H9 (cell line): ENCODE data around the gene SIRT7. TPM values are rescaled to one million over a fixed set of nuclear protein-coding genes. Genes with fewer than 3 reads are reported as not detected.

Source experiments
- DNase-seq: peaks from one replicate; pipeline ENCODE4 v3.0.0-alpha.2; 2017
- H2AFZ ChIP-seq: one replicate; pipeline ENCODE4 v1.6.1; 2013; ENCODE audit warnings: mild to moderate bottlenecking, low read length, control low read depth, moderate library complexity
- H2AK5ac ChIP-seq: 2 replicates; pipeline ENCODE4 v1.6.1; 2013; ENCODE audit warnings: low read length, control low read depth, mixed read lengths; ENCODE audit not compliant: insufficient read length
- H2BK120ac ChIP-seq: one replicate; pipeline ENCODE4 v1.6.1; 2013; ENCODE audit warnings: low read depth, mild to moderate bottlenecking, low read length, control low read depth, inconsistent platforms; ENCODE audit not compliant: poor library complexity, severe bottlenecking
- H2BK12ac ChIP-seq: 2 replicates; pipeline ENCODE4 v1.6.1; 2013; ENCODE audit warnings: low read length, control low read depth, mixed read lengths, low read depth; ENCODE audit not compliant: insufficient read length
- H2BK15ac ChIP-seq: 2 replicates; pipeline ENCODE4 v1.6.1; 2013; ENCODE audit warnings: low read depth, low read length, control low read depth
- H2BK20ac ChIP-seq: one replicate; pipeline ENCODE4 v1.6.1; 2013; ENCODE audit warnings: low read depth, mild to moderate bottlenecking, low read length, control low read depth, inconsistent platforms; ENCODE audit not compliant: poor library complexity, severe bottlenecking
- H2BK5ac ChIP-seq: 2 replicates; pipeline ENCODE4 v1.6.1; 2013; ENCODE audit warnings: low read length, control low read depth, mixed read lengths; ENCODE audit not compliant: insufficient read length
- H3K14ac ChIP-seq: 2 replicates; pipeline ENCODE4 v1.6.1; 2013; ENCODE audit warnings: low read length, control low read depth; ENCODE audit not compliant: insufficient read depth
- H3K18ac ChIP-seq: 2 replicates; pipeline ENCODE4 v1.6.1; 2013; ENCODE audit warnings: low read depth, mild to moderate bottlenecking, mixed read lengths, low read length, control low read depth; ENCODE audit not compliant: insufficient read length
- H3K23ac ChIP-seq: 2 replicates; pipeline ENCODE4 v1.6.1; 2013; ENCODE audit warnings: low read length, control low read depth, mixed read lengths, low read depth; ENCODE audit not compliant: insufficient read length
- H3K23me2 ChIP-seq: 2 replicates; pipeline ENCODE4 v1.6.1; 2013; ENCODE audit warnings: low read depth, mild to moderate bottlenecking, mixed read lengths, low read length, control low read depth; ENCODE audit not compliant: insufficient read length, poor library complexity, severe bottlenecking
- H3K27ac ChIP-seq: 2 replicates; pipeline ENCODE4 v1.5.1; 2013; ENCODE audit warnings: low read length, control low read depth, mixed read lengths, low read depth; ENCODE audit not compliant: insufficient read length
- H3K27me3 ChIP-seq: 2 replicates; pipeline ENCODE4 v1.6.1; 2013; ENCODE audit warnings: low read length, control low read depth, inconsistent platforms; ENCODE audit not compliant: insufficient read depth
- H3K4ac ChIP-seq: 2 replicates; pipeline ENCODE4 v1.6.1; 2013; ENCODE audit warnings: low read depth, mild to moderate bottlenecking, control low read depth, inconsistent platforms, low read length, moderate library complexity
- H3K4me1 ChIP-seq: 2 replicates; pipeline ENCODE4 v1.6.1; 2013; ENCODE audit warnings: low read length, control low read depth, inconsistent platforms; ENCODE audit not compliant: insufficient read depth
- H3K4me2 ChIP-seq: 2 replicates; pipeline ENCODE4 v1.6.1; 2013; ENCODE audit warnings: low read length, control low read depth, mixed read lengths; ENCODE audit not compliant: insufficient read length, insufficient read depth
- H3K56ac ChIP-seq: 2 replicates; pipeline ENCODE4 v1.6.1; 2013; ENCODE audit warnings: low read depth, mild to moderate bottlenecking, mixed read lengths, low read length, control low read depth; ENCODE audit not compliant: insufficient read length
- H3K79me1 ChIP-seq: 2 replicates; pipeline ENCODE4 v1.6.1; 2013; ENCODE audit warnings: low read depth, mild to moderate bottlenecking, moderate library complexity, low read length, control low read depth, inconsistent platforms; ENCODE audit not compliant: insufficient read depth, poor library complexity, severe bottlenecking
- H3K79me2 ChIP-seq: 2 replicates; pipeline ENCODE4 v1.6.1; 2013; ENCODE audit warnings: low read length, control low read depth, inconsistent platforms; ENCODE audit not compliant: insufficient read depth
- H3K9ac ChIP-seq: 2 replicates; pipeline ENCODE4 v1.6.1; 2013; ENCODE audit warnings: low read length, control low read depth, mixed read lengths; ENCODE audit not compliant: insufficient read length; ENCODE audit errors: extremely low read depth
- H3K9me3 ChIP-seq: one replicate; pipeline ENCODE4 v1.6.1; 2013; ENCODE audit warnings: low read depth, low read length, inconsistent platforms; ENCODE audit not compliant: control insufficient read depth
- H3T11ph ChIP-seq: one replicate; pipeline ENCODE4 v1.6.1; 2013; ENCODE audit warnings: mild to moderate bottlenecking, low read length, control low read depth, inconsistent platforms
- H4K20me1 ChIP-seq: one replicate; pipeline ENCODE4 v1.6.1; 2013; ENCODE audit not compliant: control insufficient read depth, insufficient read length, insufficient read depth
- H4K5ac ChIP-seq: 2 replicates; pipeline ENCODE4 v1.6.1; 2013; ENCODE audit warnings: low read depth, mild to moderate bottlenecking, mixed read lengths, low read length, control low read depth; ENCODE audit not compliant: insufficient read length
- H4K8ac ChIP-seq: replicated peaks from 2 replicates; pipeline ENCODE4 v1.6.1; 2013; ENCODE audit warnings: low read length, control low read depth, mixed read lengths, low read depth; ENCODE audit not compliant: insufficient read length
- H4K91ac ChIP-seq: 2 replicates; pipeline ENCODE4 v1.6.1; 2013; ENCODE audit warnings: low read depth, mild to moderate bottlenecking, moderate library complexity, mixed read lengths, low read length, control low read depth; ENCODE audit not compliant: insufficient read length
- H3K27ac Mint-ChIP-seq, 3 experiments: 2 replicates in 2 of 3; 3 replicates in 1 of 3; pipeline ENCODE4 v1.8.0; 2020 to 2021; ENCODE audit warnings: mixed read lengths in 3 of 3, mild to moderate bottlenecking in 1 of 3, moderate library complexity in 1 of 3
- H3K27me3 Mint-ChIP-seq: 2 replicates; pipeline ENCODE4 v1.8.0; 2021; ENCODE audit warnings: low read depth, mild to moderate bottlenecking, moderate library complexity, mixed read lengths
- H3K36me3 Mint-ChIP-seq, 3 experiments: 2 replicates in 2 of 3; 3 replicates in 1 of 3; pipeline ENCODE4 v1.8.0; 2020 to 2021; ENCODE audit warnings: low read depth in 3 of 3, mixed read lengths in 3 of 3; ENCODE audit not compliant: insufficient read depth in 1 of 3
- H3K4me1 Mint-ChIP-seq, 2 experiments: 2 replicates each; pipeline ENCODE4 v1.8.0; 2020; ENCODE audit warnings: mixed read lengths in 2 of 2
- H3K4me3 Mint-ChIP-seq, 2 experiments: 2 replicates in 1 of 2; 3 replicates in 1 of 2; pipeline ENCODE4 v1.8.0; 2020 to 2021; ENCODE audit warnings: mild to moderate bottlenecking in 2 of 2, mixed read lengths in 2 of 2, moderate library complexity in 1 of 2
- H3K9me3 Mint-ChIP-seq, 2 experiments: 2 replicates in 1 of 2; 3 replicates in 1 of 2; pipeline ENCODE4 v1.8.0; 2020; ENCODE audit warnings: mild to moderate bottlenecking in 2 of 2, mixed read lengths in 2 of 2, moderate library complexity in 1 of 2
- CTCF ChIP-seq: fragments of 200-600 bp; sonication (generic); conservative IDR thresholded peaks from 3 replicates; pipeline ENCODE4 v1.8.0; 2021; ENCODE audit warnings: antibody characterized with exemption, mild to moderate bottlenecking
- WGBS: extraction: QIAGEN DNeasy Blood & Tissue Kit; methylation state at CpG from one replicate; pipeline ENCODE4 v1.1.7; 2013; ENCODE audit warnings: missing lambda C conversion rate, low lambda C conversion rate, mixed read lengths; ENCODE audit not compliant: insufficient read length; ENCODE audit errors: extremely low coverage; 5-methylcytosine and 5-hydroxymethylcytosine counted together
- total RNA-seq: library from RNA; stranded (reverse); gene quantifications from 2 replicates; pipeline ENCODE4 v1.2.1, GENCODE V29; 2021

The SIRT7 gene
- total RNA-seq, 1 experiment from 2014 or later: 29.7 TPM

- Histone ChIP-seq H3K56ac (no peak overlapping the region), H2BK12ac (no peak overlapping the region), H3K14ac (no peak overlapping the region), H3K4me1 (no peaks in the 10 kb centered on the region; the same call in 1 of the 2 replicates), H2BK20ac (no peak overlapping the region), H4K8ac (no peak overlapping the region), H3K18ac (no peak overlapping the region), H2AK5ac (no peak overlapping the region), H3K79me2 (peaks cover under 1% of the 10 kb centered on the region; the same call in 1 of the 2 replicates), H2BK120ac (no peak overlapping the region), H3K27me3 (no peaks in the 10 kb centered on the region), H4K91ac (no peak overlapping the region), H3K23me2 (peaks cover 4% of the 10 kb centered on the region), H2BK5ac (no peak overlapping the region), H4K20me1 (no peaks in the 10 kb centered on the region), H3K79me1 (no peaks in the 10 kb centered on the region), H3K4me2 (peak overlapping the region; percentile 17), H3K9ac (no peak overlapping the region), H3K27ac (no peak overlapping the region), H3K4ac (no peak overlapping the region), H3T11ph (no peak overlapping the region), H3K23ac (no peak overlapping the region), H2BK15ac (no peak overlapping the region), H4K5ac (no peak overlapping the region), H2AFZ (no peak overlapping the region), H3K9me3 (no peaks in the 10 kb centered on the region)
- Mint-ChIP-seq H3K9me3 (no peaks in the 10 kb centered on the region), H3K4me3 (peak overlapping the region; percentile 24 to 42; a peak in 2 of 5 replicates), H3K27me3 (peaks cover 76% of the 10 kb centered on the region), H3K4me1 (peaks cover 9 to 20% of the 10 kb centered on the region in 2 experiments), H3K36me3 (no peaks in the 10 kb centered on the region), H3K27ac (no peak overlapping the region)
- peak; percentile 66 for DNase-seq
- TF ChIP-seq CTCF: no peak
- WGBS: no CpG with 5 or more reads among the region's 30 CpGs
Observed at GRCh38 chr17:81941484-81942166, 23.6 kb upstream of the SIRT7 start.
